Progenitor cell of endocrine pancreas (in vitro differentiated cells): ENCODE data around the gene CINP. TPM values are rescaled to one million over a fixed set of nuclear protein-coding genes. Genes with fewer than 3 reads are reported as not detected.

Experiments
- DNase-seq: peaks from one replicate; pipeline ENCODE4 v3.0.0; 2021; ENCODE audit warnings: low spot score; ENCODE audit not compliant: unreplicated experiment
- H3K27ac Mint-ChIP-seq: 2 replicates; pipeline ENCODE4 v1.8.0; 2021; ENCODE audit warnings: mild to moderate bottlenecking, moderate library complexity, mixed read lengths
- H3K27me3 Mint-ChIP-seq: 2 replicates; pipeline ENCODE4 v1.8.0; 2021; ENCODE audit warnings: mixed read lengths
- H3K36me3 Mint-ChIP-seq: 2 replicates; pipeline ENCODE4 v1.8.0; 2022; ENCODE audit warnings: mixed read lengths; ENCODE audit not compliant: insufficient read depth
- H3K4me1 Mint-ChIP-seq: 2 replicates; pipeline ENCODE4 v1.8.0; 2021; ENCODE audit warnings: low read depth, mixed read lengths
- H3K4me3 Mint-ChIP-seq: 2 replicates; pipeline ENCODE4 v1.8.0; 2021; ENCODE audit warnings: low read depth, mild to moderate bottlenecking, moderate library complexity, mixed read lengths
- H3K9me3 Mint-ChIP-seq: 2 replicates; pipeline ENCODE4 v1.8.0; 2021; ENCODE audit warnings: low read depth, mixed read lengths
- total RNA-seq: library from RNA; stranded (reverse); gene quantifications from 2 replicates; pipeline ENCODE4 v1.2.1, GENCODE V29; 2021
- TF ChIP-seq, protein P1 (sequence below): fragments of 200-600 bp; sonication (generic); IDR thresholded peaks from one replicate; pipeline ENCODE4 v1.5.0; 2021; ENCODE audit warnings: antibody characterized with exemption, mild to moderate bottlenecking; ENCODE audit not compliant: unreplicated experiment

CINP gene
- total RNA-seq, 1 donor from 2014 or later, result 27.7 TPM

GRCh38 chr14:102318781-102319276 is 43.9 kb downstream of the CINP start:
- Mint-ChIP-seq H3K36me3 (no peaks in the 10 kb centered on the region), H3K9me3 (no peaks in the 10 kb centered on the region), H3K27ac (peak overlapping the region; percentile 98), H3K4me1 (peaks cover 21% of the 10 kb centered on the region), H3K27me3 (peaks cover 10% of the 10 kb centered on the region), H3K4me3 (peak overlapping the region; percentile 93)
- TF ChIP-seq, protein P1, sequence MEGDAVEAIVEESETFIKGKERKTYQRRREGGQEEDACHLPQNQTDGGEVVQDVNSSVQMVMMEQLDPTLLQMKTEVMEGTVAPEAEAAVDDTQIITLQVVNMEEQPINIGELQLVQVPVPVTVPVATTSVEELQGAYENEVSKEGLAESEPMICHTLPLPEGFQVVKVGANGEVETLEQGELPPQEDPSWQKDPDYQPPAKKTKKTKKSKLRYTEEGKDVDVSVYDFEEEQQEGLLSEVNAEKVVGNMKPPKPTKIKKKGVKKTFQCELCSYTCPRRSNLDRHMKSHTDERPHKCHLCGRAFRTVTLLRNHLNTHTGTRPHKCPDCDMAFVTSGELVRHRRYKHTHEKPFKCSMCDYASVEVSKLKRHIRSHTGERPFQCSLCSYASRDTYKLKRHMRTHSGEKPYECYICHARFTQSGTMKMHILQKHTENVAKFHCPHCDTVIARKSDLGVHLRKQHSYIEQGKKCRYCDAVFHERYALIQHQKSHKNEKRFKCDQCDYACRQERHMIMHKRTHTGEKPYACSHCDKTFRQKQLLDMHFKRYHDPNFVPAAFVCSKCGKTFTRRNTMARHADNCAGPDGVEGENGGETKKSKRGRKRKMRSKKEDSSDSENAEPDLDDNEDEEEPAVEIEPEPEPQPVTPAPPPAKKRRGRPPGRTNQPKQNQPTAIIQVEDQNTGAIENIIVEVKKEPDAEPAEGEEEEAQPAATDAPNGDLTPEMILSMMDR, result no peak
- DNase-seq, result no peak

GRCh38 chr14:102317564-102318248 is 45.0 kb downstream of the CINP start:
- DNase-seq, result no peak
- peak overlapping the region; percentile 98 for H3K27ac Mint-ChIP-seq
- TF ChIP-seq, protein P1, result no peak
- H3K27me3 Mint-ChIP-seq, result peaks cover 10% of the 10 kb centered on the region
- peak overlapping the region; percentile 93 for H3K4me3 Mint-ChIP-seq
- peaks cover 21% of the 10 kb centered on the region for H3K4me1 Mint-ChIP-seq
- H3K36me3 Mint-ChIP-seq, result no peaks in the 10 kb centered on the region
- H3K9me3 Mint-ChIP-seq, result no peaks in the 10 kb centered on the region

GRCh38 chr14:102316743-102317563 is 45.7 kb downstream of the CINP start:
- Mint-ChIP-seq H3K4me3 (peak overlapping the region; percentile 93), H3K9me3 (no peaks in the 10 kb centered on the region), H3K27me3 (peaks cover 10% of the 10 kb centered on the region), H3K27ac (peak overlapping the region; percentile 98), H3K36me3 (no peaks in the 10 kb centered on the region), H3K4me1 (peaks cover 21% of the 10 kb centered on the region)
- peak; percentile 98 for DNase-seq
- TF ChIP-seq, protein P1, result peak; percentile 82

GRCh38 chr14:102316338-102316742 is 46.4 kb downstream of the CINP start:
- Mint-ChIP-seq H3K4me3 (peak overlapping the region; percentile 93), H3K4me1 (peaks cover 21% of the 10 kb centered on the region), H3K9me3 (no peaks in the 10 kb centered on the region), H3K36me3 (no peaks in the 10 kb centered on the region), H3K27me3 (peaks cover 10% of the 10 kb centered on the region), H3K27ac (peak overlapping the region; percentile 98)
- no peak for DNase-seq
- TF ChIP-seq, protein P1, result no peak

DNA sequence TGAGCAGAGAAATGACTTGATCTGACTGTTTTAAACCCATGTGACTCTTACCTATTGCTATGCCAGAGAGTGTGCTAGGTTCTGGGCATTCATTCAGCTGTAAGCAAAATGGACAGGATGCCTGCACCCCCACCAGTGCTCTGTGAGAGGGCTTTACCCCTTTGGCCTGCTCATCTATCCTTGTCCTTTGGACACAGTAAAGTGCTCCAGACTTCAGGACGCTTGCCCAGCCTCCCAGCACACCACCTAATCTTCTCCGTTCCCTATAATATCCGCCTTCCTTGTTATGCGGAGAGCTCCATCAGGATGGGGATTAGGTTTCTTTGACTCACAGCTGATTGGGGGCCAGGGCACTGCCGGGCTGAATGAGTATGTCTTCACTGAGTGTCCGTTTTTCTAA is 47.6 kb downstream of the CINP start:
- TF ChIP-seq, protein P1, result no peak
- no peak overlapping the region for H3K27ac Mint-ChIP-seq
- H3K27me3 Mint-ChIP-seq, result peaks cover 10% of the 10 kb centered on the region
- H3K36me3 Mint-ChIP-seq, result no peaks in the 10 kb centered on the region
- H3K9me3 Mint-ChIP-seq, result no peaks in the 10 kb centered on the region
- H3K4me3 Mint-ChIP-seq, result peak overlapping the region; percentile 77
- H3K4me1 Mint-ChIP-seq, result peaks cover 19% of the 10 kb centered on the region
- DNase-seq, result no peak
